ENCODE measurements around the gene TNFRSF9. TPM values are rescaled to one million over a fixed set of nuclear protein-coding genes. Genes with fewer than 3 reads are reported as not detected.

TNFRSF9 gene
- total and polyA plus RNA-seq, 2 of the 8 experiments (the other 6 are each of a cell fraction or from before 2014, with no cell fraction given) = not detected

DNA sequence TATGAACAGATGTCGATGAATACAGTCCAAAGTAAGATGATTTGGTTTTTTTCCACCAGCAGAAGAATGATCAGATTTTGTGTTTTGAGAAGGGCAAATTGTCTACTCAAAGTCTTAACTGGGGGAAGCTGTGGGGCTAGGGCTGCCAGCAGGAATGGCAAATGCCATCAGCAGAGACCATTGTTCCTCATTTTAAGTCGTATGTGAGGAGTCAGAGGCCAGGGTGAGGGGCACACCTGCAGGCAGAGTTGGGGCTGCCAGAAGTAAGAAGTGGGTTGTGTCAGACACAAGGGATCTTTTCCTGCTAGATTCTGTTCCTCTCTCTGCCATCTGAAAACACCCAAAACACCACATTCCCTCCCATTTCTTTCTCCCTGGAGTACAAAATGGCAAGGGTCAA lies 29.6 kb upstream of the TNFRSF9 start (continued):
- TF ChIP-seq, protein P1, sequence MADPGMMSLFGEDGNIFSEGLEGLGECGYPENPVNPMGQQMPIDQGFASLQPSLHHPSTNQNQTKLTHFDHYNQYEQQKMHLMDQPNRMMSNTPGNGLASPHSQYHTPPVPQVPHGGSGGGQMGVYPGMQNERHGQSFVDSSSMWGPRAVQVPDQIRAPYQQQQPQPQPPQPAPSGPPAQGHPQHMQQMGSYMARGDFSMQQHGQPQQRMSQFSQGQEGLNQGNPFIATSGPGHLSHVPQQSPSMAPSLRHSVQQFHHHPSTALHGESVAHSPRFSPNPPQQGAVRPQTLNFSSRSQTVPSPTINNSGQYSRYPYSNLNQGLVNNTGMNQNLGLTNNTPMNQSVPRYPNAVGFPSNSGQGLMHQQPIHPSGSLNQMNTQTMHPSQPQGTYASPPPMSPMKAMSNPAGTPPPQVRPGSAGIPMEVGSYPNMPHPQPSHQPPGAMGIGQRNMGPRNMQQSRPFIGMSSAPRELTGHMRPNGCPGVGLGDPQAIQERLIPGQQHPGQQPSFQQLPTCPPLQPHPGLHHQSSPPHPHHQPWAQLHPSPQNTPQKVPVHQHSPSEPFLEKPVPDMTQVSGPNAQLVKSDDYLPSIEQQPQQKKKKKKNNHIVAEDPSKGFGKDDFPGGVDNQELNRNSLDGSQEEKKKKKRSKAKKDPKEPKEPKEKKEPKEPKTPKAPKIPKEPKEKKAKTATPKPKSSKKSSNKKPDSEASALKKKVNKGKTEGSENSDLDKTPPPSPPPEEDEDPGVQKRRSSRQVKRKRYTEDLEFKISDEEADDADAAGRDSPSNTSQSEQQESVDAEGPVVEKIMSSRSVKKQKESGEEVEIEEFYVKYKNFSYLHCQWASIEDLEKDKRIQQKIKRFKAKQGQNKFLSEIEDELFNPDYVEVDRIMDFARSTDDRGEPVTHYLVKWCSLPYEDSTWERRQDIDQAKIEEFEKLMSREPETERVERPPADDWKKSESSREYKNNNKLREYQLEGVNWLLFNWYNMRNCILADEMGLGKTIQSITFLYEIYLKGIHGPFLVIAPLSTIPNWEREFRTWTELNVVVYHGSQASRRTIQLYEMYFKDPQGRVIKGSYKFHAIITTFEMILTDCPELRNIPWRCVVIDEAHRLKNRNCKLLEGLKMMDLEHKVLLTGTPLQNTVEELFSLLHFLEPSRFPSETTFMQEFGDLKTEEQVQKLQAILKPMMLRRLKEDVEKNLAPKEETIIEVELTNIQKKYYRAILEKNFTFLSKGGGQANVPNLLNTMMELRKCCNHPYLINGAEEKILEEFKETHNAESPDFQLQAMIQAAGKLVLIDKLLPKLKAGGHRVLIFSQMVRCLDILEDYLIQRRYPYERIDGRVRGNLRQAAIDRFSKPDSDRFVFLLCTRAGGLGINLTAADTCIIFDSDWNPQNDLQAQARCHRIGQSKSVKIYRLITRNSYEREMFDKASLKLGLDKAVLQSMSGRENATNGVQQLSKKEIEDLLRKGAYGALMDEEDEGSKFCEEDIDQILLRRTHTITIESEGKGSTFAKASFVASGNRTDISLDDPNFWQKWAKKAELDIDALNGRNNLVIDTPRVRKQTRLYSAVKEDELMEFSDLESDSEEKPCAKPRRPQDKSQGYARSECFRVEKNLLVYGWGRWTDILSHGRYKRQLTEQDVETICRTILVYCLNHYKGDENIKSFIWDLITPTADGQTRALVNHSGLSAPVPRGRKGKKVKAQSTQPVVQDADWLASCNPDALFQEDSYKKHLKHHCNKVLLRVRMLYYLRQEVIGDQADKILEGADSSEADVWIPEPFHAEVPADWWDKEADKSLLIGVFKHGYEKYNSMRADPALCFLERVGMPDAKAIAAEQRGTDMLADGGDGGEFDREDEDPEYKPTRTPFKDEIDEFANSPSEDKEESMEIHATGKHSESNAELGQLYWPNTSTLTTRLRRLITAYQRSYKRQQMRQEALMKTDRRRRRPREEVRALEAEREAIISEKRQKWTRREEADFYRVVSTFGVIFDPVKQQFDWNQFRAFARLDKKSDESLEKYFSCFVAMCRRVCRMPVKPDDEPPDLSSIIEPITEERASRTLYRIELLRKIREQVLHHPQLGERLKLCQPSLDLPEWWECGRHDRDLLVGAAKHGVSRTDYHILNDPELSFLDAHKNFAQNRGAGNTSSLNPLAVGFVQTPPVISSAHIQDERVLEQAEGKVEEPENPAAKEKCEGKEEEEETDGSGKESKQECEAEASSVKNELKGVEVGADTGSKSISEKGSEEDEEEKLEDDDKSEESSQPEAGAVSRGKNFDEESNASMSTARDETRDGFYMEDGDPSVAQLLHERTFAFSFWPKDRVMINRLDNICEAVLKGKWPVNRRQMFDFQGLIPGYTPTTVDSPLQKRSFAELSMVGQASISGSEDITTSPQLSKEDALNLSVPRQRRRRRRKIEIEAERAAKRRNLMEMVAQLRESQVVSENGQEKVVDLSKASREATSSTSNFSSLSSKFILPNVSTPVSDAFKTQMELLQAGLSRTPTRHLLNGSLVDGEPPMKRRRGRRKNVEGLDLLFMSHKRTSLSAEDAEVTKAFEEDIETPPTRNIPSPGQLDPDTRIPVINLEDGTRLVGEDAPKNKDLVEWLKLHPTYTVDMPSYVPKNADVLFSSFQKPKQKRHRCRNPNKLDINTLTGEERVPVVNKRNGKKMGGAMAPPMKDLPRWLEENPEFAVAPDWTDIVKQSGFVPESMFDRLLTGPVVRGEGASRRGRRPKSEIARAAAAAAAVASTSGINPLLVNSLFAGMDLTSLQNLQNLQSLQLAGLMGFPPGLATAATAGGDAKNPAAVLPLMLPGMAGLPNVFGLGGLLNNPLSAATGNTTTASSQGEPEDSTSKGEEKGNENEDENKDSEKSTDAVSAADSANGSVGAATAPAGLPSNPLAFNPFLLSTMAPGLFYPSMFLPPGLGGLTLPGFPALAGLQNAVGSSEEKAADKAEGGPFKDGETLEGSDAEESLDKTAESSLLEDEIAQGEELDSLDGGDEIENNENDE (IDR thresholded peaks at IDR 0.05; ENCODE audit: insufficient replicate concordance, low read length) = no peak
- TF ChIP-seq CEBPB (IDR thresholded peaks at IDR 0.05; ENCODE audit: low read depth, low read length) (no peak), EZH2 (IDR thresholded peaks at IDR 0.05; ENCODE audit: low read depth, low read length, severe bottlenecking) (no peak), SIN3A (conservative IDR thresholded peaks at IDR 0.05 in 1 of 2, IDR thresholded peaks at IDR 0.05 in 1 of 2; ENCODE audit: low read depth in 1 of 2, low read length in 2 of 2) (no peak), TCF12 (IDR thresholded peaks at IDR 0.05; ENCODE audit: low read depth, low read length) (no peak), RNF2 (IDR thresholded peaks at IDR 0.05; ENCODE audit: borderline replicate concordance, low read depth, low read length, missing control alignments, poor library complexity, severe bottlenecking) (no peak)
- TF ChIP-seq, protein P2, sequence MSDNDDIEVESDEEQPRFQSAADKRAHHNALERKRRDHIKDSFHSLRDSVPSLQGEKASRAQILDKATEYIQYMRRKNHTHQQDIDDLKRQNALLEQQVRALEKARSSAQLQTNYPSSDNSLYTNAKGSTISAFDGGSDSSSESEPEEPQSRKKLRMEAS (IDR thresholded peaks at IDR 0.05) = no peak
- TF ChIP-seq, protein P3, sequence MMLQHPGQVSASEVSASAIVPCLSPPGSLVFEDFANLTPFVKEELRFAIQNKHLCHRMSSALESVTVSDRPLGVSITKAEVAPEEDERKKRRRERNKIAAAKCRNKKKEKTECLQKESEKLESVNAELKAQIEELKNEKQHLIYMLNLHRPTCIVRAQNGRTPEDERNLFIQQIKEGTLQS (IDR thresholded peaks at IDR 0.05; ENCODE audit: insufficient read depth, low read depth, low read length) = no peak

All from H1 (cell line).